LNCAP (cell line): ENCODE results near the gene MDFIC2.

ENCODE experiments used
- CTCF ChIP-seq: fragments of 450-650 bp; IDR thresholded peaks from 2 replicates; pipeline ENCODE4 v1.5.1; 2017; ENCODE audit warnings: mild to moderate bottlenecking

MDFIC2 gene

GRCh38 chr3:70176224-70176623, 136.2 kb downstream of the MDFIC2 start:
- no peak for TF ChIP-seq CTCF

- TF ChIP-seq CTCF, result no peak
Observed at GRCh38 chr3:70156808-70157207, 155.6 kb downstream of the MDFIC2 start.

- TF ChIP-seq CTCF, result no peak
Observed at GRCh38 chr3:70150599-70150998, 161.8 kb downstream of the MDFIC2 start.

- TF ChIP-seq CTCF, result no peak
Observed at GRCh38 chr3:70149714-70150400, 162.6 kb downstream of the MDFIC2 start.
